Measurements from ENCODE around the gene CABLES2.

DNA sequence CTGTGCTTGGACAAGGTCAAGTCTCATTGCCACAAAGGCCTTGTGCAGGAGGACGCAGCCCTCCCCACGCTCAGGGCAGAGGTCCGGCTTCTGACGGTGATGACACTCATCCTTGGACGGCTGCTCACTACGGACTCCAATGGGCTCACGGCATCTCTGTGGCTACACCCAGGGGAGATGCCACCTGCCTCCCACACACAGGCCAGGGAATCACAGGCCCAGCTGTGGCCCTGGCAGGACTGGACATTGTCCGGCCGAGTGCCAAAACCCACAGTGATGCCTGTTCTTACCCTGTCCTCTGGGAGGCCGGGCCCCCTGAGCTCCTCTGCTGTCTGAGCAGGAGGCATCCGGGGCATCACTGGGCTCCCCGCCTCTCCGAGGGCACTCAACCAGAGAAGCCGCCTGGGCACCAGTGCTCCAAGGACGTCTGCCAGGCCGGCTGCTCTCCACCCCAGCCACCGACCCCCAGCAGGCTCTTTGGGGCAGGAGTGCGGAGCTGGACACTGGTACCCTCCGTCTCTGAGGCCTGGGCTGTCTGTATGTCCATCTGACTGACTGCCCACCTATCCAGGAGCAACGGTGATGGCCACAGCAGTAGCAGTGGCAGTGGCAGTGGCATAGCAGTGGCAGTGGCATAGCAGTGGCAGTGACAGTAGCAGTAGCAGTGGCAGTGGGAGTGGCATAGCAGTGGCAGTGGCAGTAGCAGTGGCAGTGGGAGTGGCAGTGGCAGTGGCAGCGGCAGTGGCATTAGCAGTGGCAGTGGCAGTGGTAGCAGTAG lies 18.4 kb upstream of the CABLES2 start:
- no peak for TF ChIP-seq XRCC4 (IDR thresholded peaks at IDR 0.05; ENCODE audit: extremely low read depth, insufficient read depth, insufficient read length)
- no peak for TF ChIP-seq FOSL1 (tag; conservative IDR thresholded peaks at IDR 0.05)
- no peak for TF ChIP-seq SMARCC2 (IDR thresholded peaks at IDR 0.05; ENCODE audit: low read depth)
- no peak for TF ChIP-seq GABPA (tag; conservative IDR thresholded peaks at IDR 0.05; ENCODE audit: low read depth)
- no peak for TF ChIP-seq PHF20 (IDR thresholded peaks at IDR 0.05; ENCODE audit: partially characterized antibody)
- TF ChIP-seq CEBPG (CRISPR knock-in tag; IDR thresholded peaks at IDR 0.05), result no peak
- no peak for TF ChIP-seq CEBPG (tag; conservative IDR thresholded peaks at IDR 0.05 in 1 of 2, IDR thresholded peaks at IDR 0.05 in 1 of 2)
- no peak for TF ChIP-seq HDAC2 (IDR thresholded peaks at IDR 0.05)
- TF ChIP-seq, protein P1, sequence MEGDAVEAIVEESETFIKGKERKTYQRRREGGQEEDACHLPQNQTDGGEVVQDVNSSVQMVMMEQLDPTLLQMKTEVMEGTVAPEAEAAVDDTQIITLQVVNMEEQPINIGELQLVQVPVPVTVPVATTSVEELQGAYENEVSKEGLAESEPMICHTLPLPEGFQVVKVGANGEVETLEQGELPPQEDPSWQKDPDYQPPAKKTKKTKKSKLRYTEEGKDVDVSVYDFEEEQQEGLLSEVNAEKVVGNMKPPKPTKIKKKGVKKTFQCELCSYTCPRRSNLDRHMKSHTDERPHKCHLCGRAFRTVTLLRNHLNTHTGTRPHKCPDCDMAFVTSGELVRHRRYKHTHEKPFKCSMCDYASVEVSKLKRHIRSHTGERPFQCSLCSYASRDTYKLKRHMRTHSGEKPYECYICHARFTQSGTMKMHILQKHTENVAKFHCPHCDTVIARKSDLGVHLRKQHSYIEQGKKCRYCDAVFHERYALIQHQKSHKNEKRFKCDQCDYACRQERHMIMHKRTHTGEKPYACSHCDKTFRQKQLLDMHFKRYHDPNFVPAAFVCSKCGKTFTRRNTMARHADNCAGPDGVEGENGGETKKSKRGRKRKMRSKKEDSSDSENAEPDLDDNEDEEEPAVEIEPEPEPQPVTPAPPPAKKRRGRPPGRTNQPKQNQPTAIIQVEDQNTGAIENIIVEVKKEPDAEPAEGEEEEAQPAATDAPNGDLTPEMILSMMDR (IDR thresholded peaks at IDR 0.05 in 2 of 3, conservative IDR thresholded peaks at IDR 0.05 in 1 of 3; ENCODE audit: insufficient read depth in 2 of 3, low read depth in 1 of 3, low read length in 3 of 3), result no peak
- TF ChIP-seq MAFG (tag; conservative IDR thresholded peaks at IDR 0.05), result no peak
- TF ChIP-seq FOXA3 (CRISPR knock-in tag; conservative IDR thresholded peaks at IDR 0.05 in 1 of 2, IDR thresholded peaks at IDR 0.05 in 1 of 2), result no peak
- TF ChIP-seq ZNF274 (IDR thresholded peaks at IDR 0.05; ENCODE audit: borderline replicate concordance, low read depth, low read length), result no peak
- TF ChIP-seq, protein P2, sequence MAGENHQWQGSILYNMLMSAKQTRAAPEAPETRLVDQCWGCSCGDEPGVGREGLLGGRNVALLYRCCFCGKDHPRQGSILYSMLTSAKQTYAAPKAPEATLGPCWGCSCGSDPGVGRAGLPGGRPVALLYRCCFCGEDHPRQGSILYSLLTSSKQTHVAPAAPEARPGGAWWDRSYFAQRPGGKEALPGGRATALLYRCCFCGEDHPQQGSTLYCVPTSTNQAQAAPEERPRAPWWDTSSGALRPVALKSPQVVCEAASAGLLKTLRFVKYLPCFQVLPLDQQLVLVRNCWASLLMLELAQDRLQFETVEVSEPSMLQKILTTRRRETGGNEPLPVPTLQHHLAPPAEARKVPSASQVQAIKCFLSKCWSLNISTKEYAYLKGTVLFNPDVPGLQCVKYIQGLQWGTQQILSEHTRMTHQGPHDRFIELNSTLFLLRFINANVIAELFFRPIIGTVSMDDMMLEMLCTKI (IDR thresholded peaks at IDR 0.05; ENCODE audit: partially characterized antibody), result no peak
- no peak for TF ChIP-seq MTA1 (IDR thresholded peaks at IDR 0.05; ENCODE audit: borderline replicate concordance)
- TF ChIP-seq POLR2B (IDR thresholded peaks at IDR 0.05; ENCODE audit: low read depth, partially characterized antibody), result no peak

All from K562 (cell line).